HG03571 (cell line): ENCODE data around the gene UBR4.

Source experiments
- ATAC-seq: cut with Tn5 transposase; IDR thresholded peaks from one replicate; pipeline ENCODE4 v1.9.1; 2021; ENCODE audit not compliant: unreplicated experiment

UBR4 gene

DNA sequence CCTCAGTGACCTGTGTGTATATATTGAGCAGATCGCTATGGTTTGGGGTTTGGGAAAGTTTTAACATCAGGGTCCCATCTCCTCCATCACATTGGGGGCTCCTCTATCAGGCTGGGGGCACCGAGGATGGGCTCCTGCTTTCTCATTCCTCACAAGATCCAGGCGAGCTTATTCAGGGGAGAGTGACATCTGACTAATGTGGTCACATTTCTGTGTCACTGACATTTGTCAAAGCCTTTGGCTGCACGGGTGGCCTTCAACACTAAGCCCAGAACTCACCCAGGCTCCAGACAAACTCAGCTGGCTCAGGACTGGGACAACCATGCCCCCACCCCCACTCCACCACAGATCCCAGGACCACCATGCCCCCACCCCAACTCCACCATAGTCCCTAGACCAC is 150.3 kb downstream of the UBR4 start:
- ATAC-seq = no peak

DNA sequence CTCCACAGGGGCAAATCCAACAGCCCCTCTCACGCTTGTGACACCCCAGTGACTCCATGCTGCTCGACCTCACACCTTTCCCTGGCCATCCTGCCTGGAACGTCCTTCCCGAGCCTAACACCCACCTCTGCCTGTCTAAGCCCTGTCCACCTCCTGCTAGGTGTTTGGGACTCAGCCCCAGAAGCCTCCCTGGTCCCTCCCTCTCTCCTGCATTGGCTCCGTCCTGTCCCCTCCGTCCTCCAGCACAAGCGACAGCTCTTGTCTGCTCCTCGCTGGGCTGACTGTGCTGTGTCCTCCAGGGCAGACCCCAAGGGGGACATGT is 151.6 kb downstream of the UBR4 start:
- no peak for ATAC-seq

GRCh38 chr1:19057784-19058475 is 152.1 kb downstream of the UBR4 start:
- no peak for ATAC-seq

DNA sequence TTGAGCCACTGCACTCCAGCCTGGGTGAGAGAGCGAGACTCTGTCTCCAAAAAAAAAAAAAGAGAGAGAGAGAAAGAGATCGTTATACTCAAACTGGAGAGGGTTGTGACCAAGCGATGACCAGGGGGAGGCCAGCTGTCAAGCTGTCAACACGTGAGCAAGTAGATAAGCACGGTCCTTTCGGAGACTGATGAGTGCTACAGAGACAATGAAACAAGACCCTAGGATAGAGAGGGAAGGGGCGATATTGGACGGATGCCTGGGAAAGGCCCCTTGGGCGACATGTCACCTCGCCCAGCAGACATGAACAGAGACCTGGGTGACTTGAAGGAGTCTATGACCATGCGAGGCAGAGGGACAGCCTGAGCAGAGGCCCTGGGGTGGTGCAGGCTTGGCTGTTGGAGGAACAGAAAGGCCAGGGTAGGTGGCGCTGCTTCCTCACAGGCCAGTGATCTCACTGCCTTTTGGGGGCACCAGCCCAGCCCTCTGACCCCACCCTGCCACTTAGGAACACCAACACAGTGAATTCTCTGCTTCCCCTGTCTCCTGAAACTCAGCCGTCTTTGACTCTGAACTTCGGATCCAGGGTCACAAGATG is 152.8 kb downstream of the UBR4 start:
- no peak for ATAC-seq

DNA sequence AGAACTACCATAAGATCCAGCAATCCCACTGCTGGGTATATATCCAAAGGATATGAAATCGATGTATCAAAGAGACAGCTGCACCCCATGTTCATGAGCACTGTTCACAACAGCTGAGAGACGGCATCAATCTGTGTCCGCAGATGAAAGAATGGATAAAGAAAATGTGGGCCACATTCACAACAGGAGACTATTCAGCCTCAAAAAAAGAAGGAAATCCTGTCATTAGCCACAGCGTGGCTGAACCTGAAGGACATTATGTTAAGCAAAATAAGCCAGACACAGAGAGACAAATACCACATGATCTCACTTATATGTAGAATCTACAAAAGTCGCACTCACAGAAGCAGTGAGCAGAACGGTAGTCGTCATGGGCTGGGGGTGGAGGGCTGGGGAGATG is 154.4 kb downstream of the UBR4 start:
- ATAC-seq = no peak

DNA sequence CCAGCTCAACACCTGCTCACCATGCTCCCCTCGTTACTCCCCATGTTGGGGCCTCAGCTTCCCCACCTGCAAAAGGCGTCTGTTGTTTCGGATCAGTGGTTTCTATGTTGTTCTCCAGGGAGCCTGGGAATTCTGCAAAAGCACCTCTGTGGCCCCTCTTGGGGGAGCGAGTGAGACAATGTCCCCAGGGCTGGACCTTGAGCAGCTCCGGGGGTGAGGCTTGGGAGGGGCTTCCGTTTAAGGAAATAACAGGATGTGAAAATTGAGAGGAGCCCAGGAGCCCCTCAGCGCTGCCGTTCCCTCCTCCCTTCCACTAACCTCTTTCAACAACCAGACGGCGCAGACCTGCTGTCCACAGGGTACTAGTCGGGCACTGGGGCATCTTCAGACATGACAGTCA is 155.1 kb downstream of the UBR4 start:
- ATAC-seq = no peak

DNA sequence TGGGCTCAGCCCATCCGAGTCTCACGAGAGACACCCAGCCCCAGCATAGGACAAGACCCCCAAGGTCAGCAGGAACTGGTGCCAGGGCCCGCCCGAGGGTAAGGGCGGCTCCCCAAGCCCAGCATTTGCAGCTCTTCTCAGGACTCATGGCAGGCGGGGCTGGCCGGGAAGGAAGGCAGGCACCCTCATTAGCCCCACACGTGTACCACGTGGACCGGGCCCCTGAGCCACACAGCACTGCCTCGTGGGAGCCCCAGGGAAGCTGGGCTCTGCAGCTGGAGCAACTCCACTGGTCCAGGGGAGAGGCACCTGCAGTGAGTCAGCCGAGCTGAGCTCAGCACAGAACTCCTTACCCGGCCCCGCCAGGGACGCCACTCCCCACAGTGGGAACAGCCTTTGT is 155.8 kb downstream of the UBR4 start:
- ATAC-seq = no peak

DNA sequence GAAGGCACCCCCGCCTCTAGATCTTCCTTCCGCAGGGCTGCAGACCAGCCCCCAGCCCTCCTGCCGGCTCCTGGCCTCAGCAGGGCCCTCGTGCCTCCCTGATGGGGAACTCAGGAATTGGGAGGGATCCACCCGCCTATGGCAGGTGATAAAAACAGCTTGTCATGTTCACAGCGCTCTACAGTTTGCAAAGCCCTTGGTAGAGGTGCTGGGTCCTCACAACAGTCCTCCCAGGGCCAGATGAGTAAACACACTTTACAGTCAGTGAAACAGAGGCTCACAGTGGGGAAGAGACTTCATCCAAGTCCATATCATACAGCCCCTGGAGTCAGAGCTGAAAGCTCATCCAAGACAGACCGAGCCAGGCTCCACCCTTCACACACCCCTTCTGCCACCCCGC is 156.6 kb downstream of the UBR4 start:
- no peak for ATAC-seq

DNA sequence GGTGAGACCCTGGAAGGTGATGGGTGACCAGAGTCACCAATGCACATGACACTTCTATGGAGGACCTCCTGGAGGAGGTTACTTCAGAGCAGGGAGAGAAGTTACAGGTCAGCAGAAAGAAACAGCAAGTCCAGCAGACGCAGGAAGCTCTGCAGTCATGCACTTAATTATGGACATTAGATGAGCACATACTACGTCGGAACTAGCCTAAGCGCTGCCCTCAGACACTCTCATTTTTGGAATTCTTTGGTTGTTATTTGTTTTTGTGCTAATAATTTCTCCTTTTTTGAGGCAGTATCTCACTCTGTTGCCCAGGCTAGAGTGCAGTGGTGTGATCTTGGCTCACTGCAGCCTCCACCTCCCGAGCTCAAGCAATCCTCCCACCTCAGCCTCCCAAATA is 160.3 kb downstream of the UBR4 start:
- no peak for ATAC-seq

- no peak for ATAC-seq
Observed at GRCh38 chr1:19049128-19049768, 160.8 kb downstream of the UBR4 start.

- ATAC-seq = no peak
Observed at GRCh38 chr1:19046972-19047731, 162.9 kb downstream of the UBR4 start.

GRCh38 chr1:19045898-19046880 is 163.9 kb downstream of the UBR4 start:
- ATAC-seq = no peak

GRCh38 chr1:19044975-19045831 is 164.9 kb downstream of the UBR4 start:
- ATAC-seq = no peak

DNA sequence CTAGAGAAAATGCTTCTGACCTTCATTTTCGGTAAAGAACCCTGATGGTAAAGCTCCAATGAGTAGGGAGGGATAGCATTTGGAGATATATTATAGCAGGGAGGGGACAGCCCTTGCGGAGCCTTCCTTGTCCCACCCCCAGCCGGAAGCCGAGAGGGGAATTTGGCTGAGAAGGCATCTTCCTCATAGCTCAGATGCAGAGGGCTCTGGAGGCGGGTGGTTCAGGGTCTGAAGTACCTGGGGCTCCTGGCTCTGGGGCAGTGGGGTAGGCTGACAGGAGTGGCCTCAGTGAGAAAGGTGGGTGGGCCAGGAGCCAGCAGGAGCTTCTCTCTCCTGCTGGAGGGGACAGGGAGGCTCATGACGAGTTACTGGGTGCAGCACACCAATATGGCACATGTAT is 165.6 kb downstream of the UBR4 start:
- ATAC-seq = no peak

DNA sequence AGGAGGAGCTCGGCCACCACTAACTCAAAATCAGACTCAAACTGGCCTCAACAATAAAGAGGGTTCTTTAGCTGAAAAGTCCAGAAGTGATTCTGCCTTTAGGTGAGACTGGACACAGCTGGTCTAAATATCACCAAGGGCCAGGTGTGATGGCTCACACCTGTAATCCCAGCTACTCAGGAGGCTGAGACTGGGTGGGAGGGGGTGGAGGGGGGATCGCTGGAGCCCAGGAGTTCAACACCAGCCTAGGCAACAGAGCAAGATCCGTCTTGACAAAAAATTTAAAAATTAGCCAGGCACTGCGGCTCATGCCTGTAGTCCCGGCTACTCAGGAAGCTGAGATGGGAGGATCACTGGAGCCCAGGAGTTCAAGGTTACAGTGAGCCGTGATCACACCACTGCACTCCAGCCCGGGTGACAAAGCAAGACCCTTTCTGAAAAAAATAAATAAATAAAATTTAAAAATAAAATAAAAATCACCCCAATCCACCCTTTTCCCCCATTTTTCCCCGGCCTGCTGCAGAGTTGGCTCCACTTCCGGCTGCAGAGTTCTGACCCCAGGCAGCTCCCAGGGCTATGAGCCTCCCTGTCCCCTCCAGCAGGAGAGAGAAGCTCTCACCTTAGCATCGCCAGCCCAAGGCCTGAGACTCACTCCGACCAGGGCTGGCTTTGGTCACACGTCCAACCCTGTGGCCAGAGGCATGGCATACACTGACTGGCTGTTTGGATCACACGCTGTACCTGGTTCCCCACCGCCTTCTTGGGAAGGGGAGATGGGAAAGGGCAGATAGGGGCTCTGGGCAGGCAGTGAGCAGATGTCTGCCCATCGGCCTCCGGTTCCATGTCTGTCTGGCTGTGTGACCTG is 166.3 kb downstream of the UBR4 start:
- ATAC-seq = no peak

DNA sequence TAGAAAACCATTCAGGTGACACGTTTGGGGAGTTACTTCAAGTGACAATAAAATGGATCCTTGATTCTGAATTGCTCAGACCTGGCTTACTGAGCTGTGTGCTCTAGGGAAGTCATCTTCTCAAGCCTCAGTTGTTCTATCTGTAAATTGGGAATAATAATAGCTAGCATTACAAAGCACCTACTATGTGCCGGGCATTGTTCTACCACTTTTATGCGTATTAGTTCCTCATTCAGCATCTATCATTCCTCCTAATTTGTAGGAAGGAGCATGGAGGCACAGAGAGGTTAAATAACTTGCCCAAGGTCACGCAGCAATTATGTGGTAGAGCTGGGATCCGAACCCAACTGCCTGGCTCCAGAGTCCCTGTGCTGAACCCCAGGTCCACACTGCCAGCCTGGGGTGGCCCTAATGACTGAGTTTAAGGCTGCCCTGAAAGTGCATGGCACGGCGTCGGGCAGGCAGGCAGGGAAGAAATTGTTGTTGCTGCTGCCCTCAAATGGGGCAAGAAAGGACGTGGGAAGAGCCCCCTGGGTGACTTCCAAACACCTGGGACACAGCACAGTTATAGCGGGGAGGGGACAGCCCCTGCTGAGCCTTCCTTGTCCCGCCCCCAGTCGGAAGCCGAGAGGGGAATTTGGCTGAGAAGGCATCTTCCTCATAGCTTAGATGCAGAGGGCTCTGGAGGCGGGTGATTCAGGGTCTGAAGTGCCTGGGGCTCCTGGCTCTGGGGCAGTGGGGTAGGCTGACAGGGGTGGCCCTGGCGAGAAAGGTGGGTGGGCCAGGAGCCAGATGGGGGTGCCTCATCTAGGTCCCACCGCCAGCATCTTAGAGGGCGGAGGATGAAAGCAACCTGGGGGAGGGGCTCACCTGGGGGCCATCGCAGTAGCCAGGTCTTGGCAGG is 167.1 kb downstream of the UBR4 start:
- no peak for ATAC-seq

GRCh38 chr1:19040010-19040680 is 169.9 kb downstream of the UBR4 start:
- no peak for ATAC-seq
